ENCODE data around the gene DNAJC13.

DNA sequence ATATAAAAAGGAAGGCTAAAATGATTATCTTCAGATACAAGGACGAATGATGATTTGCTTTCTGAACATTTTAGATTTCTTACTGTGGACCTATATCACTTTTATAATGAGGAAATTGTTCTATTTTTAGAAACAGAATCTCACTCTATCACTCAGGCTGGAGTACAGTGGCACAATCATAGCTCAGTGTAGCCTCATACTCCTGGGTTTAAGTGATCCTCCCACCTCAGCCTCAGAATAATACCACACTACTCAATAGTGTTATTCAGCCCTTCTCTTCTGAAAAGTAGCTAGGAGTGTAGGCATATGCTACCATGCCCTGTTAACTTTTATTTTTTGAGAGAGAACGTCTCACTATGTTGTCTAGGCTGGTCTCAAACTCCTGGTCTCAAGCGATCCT is 15.8 kb downstream of the DNAJC13 start:
- TF ChIP-seq CTCF (IDR thresholded peaks at IDR 0.05; ENCODE audit: low read length) (no peak), EZH2 (IDR thresholded peaks at IDR 0.05; ENCODE audit: borderline replicate concordance, low read length) (no peak)
